ENCODE measurements around the gene TBCEL. TPM values are rescaled to one million over a fixed set of nuclear protein-coding genes. Genes with fewer than 3 reads are reported as not detected.

The TBCEL gene
- total RNA-seq, 2 experiments from 2014 or later: 7.8 to 10.0 TPM

- peaks cover 32% of the 10 kb centered on the region for H3K4me1 Mint-ChIP-seq
- H3K27ac Mint-ChIP-seq: no peak overlapping the region
- no peak overlapping the region for H3K4me3 Mint-ChIP-seq
- no peaks in the 10 kb centered on the region for H3K27me3 Mint-ChIP-seq
- H3K9me3 Mint-ChIP-seq: peaks cover 4% of the 10 kb centered on the region
- H3K36me3 Mint-ChIP-seq: peaks cover 16% of the 10 kb centered on the region
- DNase-seq: no peak
Measured at GRCh38 chr11:121039971-121040613, 16.2 kb downstream of the TBCEL start.

GRCh38 chr11:121040614-121041002, 16.7 kb downstream of the TBCEL start:
- no peak for DNase-seq
- peaks cover 27% of the 10 kb centered on the region for H3K4me1 Mint-ChIP-seq
- H3K27ac Mint-ChIP-seq: no peak overlapping the region
- H3K36me3 Mint-ChIP-seq: peaks cover 11% of the 10 kb centered on the region
- peaks cover 2% of the 10 kb centered on the region for H3K9me3 Mint-ChIP-seq
- H3K27me3 Mint-ChIP-seq: no peaks in the 10 kb centered on the region
- H3K4me3 Mint-ChIP-seq: no peak overlapping the region

GRCh38 chr11:121041072-121041471, 17.2 kb downstream of the TBCEL start:
- H3K27ac Mint-ChIP-seq: no peak overlapping the region
- DNase-seq: no peak
- no peak overlapping the region for H3K4me3 Mint-ChIP-seq
- H3K36me3 Mint-ChIP-seq: peaks cover 10% of the 10 kb centered on the region
- peaks cover 22% of the 10 kb centered on the region for H3K4me1 Mint-ChIP-seq
- peaks cover 2% of the 10 kb centered on the region for H3K9me3 Mint-ChIP-seq
- no peaks in the 10 kb centered on the region for H3K27me3 Mint-ChIP-seq

- Mint-ChIP-seq H3K4me3 (no peak overlapping the region), H3K9me3 (no peaks in the 10 kb centered on the region), H3K27me3 (no peaks in the 10 kb centered on the region), H3K27ac (no peak overlapping the region), H3K36me3 (peaks cover 17% of the 10 kb centered on the region), H3K4me1 (peaks cover 17% of the 10 kb centered on the region)
- no peak for DNase-seq
Measured at GRCh38 chr11:121042296-121042695, 18.4 kb downstream of the TBCEL start.

- H3K4me1 Mint-ChIP-seq: peaks cover 3% of the 10 kb centered on the region
- no peak for DNase-seq
- no peaks in the 10 kb centered on the region for H3K27me3 Mint-ChIP-seq
- H3K4me3 Mint-ChIP-seq: no peak overlapping the region
- peaks cover 20% of the 10 kb centered on the region for H3K36me3 Mint-ChIP-seq
- no peaks in the 10 kb centered on the region for H3K9me3 Mint-ChIP-seq
- no peak overlapping the region for H3K27ac Mint-ChIP-seq
Measured at GRCh38 chr11:121047926-121048325, 24.0 kb downstream of the TBCEL start.

GRCh38 chr11:121048464-121049233, 24.7 kb downstream of the TBCEL start:
- H3K4me1 Mint-ChIP-seq: peaks cover 3% of the 10 kb centered on the region
- no peaks in the 10 kb centered on the region for H3K27me3 Mint-ChIP-seq
- DNase-seq: no peak
- peaks cover 20% of the 10 kb centered on the region for H3K36me3 Mint-ChIP-seq
- no peaks in the 10 kb centered on the region for H3K9me3 Mint-ChIP-seq
- no peak overlapping the region for H3K27ac Mint-ChIP-seq
- H3K4me3 Mint-ChIP-seq: no peak overlapping the region

GRCh38 chr11:121053244-121053643, 29.3 kb downstream of the TBCEL start:
- Mint-ChIP-seq H3K9me3 (no peaks in the 10 kb centered on the region), H3K4me3 (no peak overlapping the region), H3K36me3 (peaks cover 17% of the 10 kb centered on the region), H3K27me3 (no peaks in the 10 kb centered on the region), H3K4me1 (peaks cover 2% of the 10 kb centered on the region), H3K27ac (no peak overlapping the region)
- no peak for DNase-seq

- Mint-ChIP-seq H3K9me3 (no peaks in the 10 kb centered on the region), H3K27ac (no peak overlapping the region), H3K4me3 (no peak overlapping the region), H3K27me3 (no peaks in the 10 kb centered on the region), H3K36me3 (peaks cover 15% of the 10 kb centered on the region), H3K4me1 (peaks cover 2% of the 10 kb centered on the region)
- no peak for DNase-seq
Measured at GRCh38 chr11:121054266-121054665, 30.4 kb downstream of the TBCEL start.

GRCh38 chr11:121055076-121055475, 31.2 kb downstream of the TBCEL start:
- Mint-ChIP-seq H3K27me3 (no peaks in the 10 kb centered on the region), H3K4me3 (no peak overlapping the region), H3K36me3 (peaks cover 15% of the 10 kb centered on the region), H3K4me1 (peaks cover 7% of the 10 kb centered on the region), H3K27ac (no peak overlapping the region), H3K9me3 (no peaks in the 10 kb centered on the region)
- no peak for DNase-seq

- Mint-ChIP-seq H3K27ac (no peak overlapping the region), H3K4me1 (peaks cover 10% of the 10 kb centered on the region), H3K4me3 (no peak overlapping the region), H3K9me3 (no peaks in the 10 kb centered on the region), H3K36me3 (peaks cover 19% of the 10 kb centered on the region), H3K27me3 (no peaks in the 10 kb centered on the region)
- no peak for DNase-seq
Measured at GRCh38 chr11:121057922-121058321, 34.0 kb downstream of the TBCEL start.

- no peaks in the 10 kb centered on the region for H3K9me3 Mint-ChIP-seq
- H3K4me3 Mint-ChIP-seq: no peak overlapping the region
- H3K36me3 Mint-ChIP-seq: peaks cover 21% of the 10 kb centered on the region
- DNase-seq: no peak
- peaks cover 10% of the 10 kb centered on the region for H3K4me1 Mint-ChIP-seq
- no peak overlapping the region for H3K27ac Mint-ChIP-seq
- H3K27me3 Mint-ChIP-seq: no peaks in the 10 kb centered on the region
Measured at GRCh38 chr11:121058941-121059340, 35.0 kb downstream of the TBCEL start.

GRCh38 chr11:121059605-121060004, 35.7 kb downstream of the TBCEL start:
- Mint-ChIP-seq H3K36me3 (peaks cover 17% of the 10 kb centered on the region), H3K27ac (no peak overlapping the region), H3K4me3 (no peak overlapping the region), H3K27me3 (no peaks in the 10 kb centered on the region), H3K9me3 (no peaks in the 10 kb centered on the region), H3K4me1 (peaks cover 10% of the 10 kb centered on the region)
- no peak for DNase-seq

- H3K36me3 Mint-ChIP-seq: peaks cover 20% of the 10 kb centered on the region
- H3K27ac Mint-ChIP-seq: no peak overlapping the region
- H3K27me3 Mint-ChIP-seq: no peaks in the 10 kb centered on the region
- H3K9me3 Mint-ChIP-seq: no peaks in the 10 kb centered on the region
- DNase-seq: no peak
- peaks cover 10% of the 10 kb centered on the region for H3K4me1 Mint-ChIP-seq
- no peak overlapping the region for H3K4me3 Mint-ChIP-seq
Measured at GRCh38 chr11:121063728-121064127, 39.8 kb downstream of the TBCEL start.

GRCh38 chr11:121066623-121067022, 42.7 kb downstream of the TBCEL start:
- Mint-ChIP-seq H3K27me3 (no peaks in the 10 kb centered on the region), H3K36me3 (peaks cover 38% of the 10 kb centered on the region), H3K4me3 (no peak overlapping the region), H3K9me3 (peaks cover 8% of the 10 kb centered on the region), H3K27ac (no peak overlapping the region), H3K4me1 (peaks cover 3% of the 10 kb centered on the region)
- DNase-seq: no peak

GRCh38 chr11:121067026-121067425, 43.1 kb downstream of the TBCEL start:
- peaks cover 38% of the 10 kb centered on the region for H3K36me3 Mint-ChIP-seq
- H3K27ac Mint-ChIP-seq: no peak overlapping the region
- peaks cover 3% of the 10 kb centered on the region for H3K4me1 Mint-ChIP-seq
- H3K4me3 Mint-ChIP-seq: no peak overlapping the region
- DNase-seq: no peak
- peaks cover 8% of the 10 kb centered on the region for H3K9me3 Mint-ChIP-seq
- no peaks in the 10 kb centered on the region for H3K27me3 Mint-ChIP-seq

- H3K4me1 Mint-ChIP-seq: peaks cover 3% of the 10 kb centered on the region
- H3K4me3 Mint-ChIP-seq: no peak overlapping the region
- H3K27ac Mint-ChIP-seq: no peak overlapping the region
- H3K27me3 Mint-ChIP-seq: no peaks in the 10 kb centered on the region
- no peak for DNase-seq
- H3K9me3 Mint-ChIP-seq: peaks cover 8% of the 10 kb centered on the region
- peaks cover 37% of the 10 kb centered on the region for H3K36me3 Mint-ChIP-seq
Measured at GRCh38 chr11:121067453-121067852, 43.6 kb downstream of the TBCEL start.

Measured in activated naive CD8-positive, alpha-beta T cell treated with anti-CD3 and anti-CD28 coated beads for 36 hours (primary cell).